ENCODE measurements around the gene ZNF292. TPM values are rescaled to one million over a fixed set of nuclear protein-coding genes. Genes with fewer than 3 reads are reported as not detected.
A peak's percentile ranks its signal among the peaks of the same experiment; 100 is the strongest.

Gene ZNF292
- 3.2 and 5.0 TPM in 2 replicates for polyA plus RNA-seq (2012; rRNA removed)
- polyA plus RNA-seq (2012; cell fraction: cytosol; rRNA removed): 3.0 and 4.2 TPM in 2 replicates
- 7.6 and 23.9 TPM in 2 replicates for polyA plus RNA-seq (2012; cell fraction: nucleus; rRNA removed)

- H3K27me3 ChIP-seq (ENCODE audit: insufficient read depth): no peaks in the 10 kb centered on the region
- H3K9me2 ChIP-seq: no peaks in the 10 kb centered on the region
- no peaks in the 10 kb centered on the region for H3K9me3 ChIP-seq
- peak within 1 kb of the TSS; percentile 95 to 98 for H3K27ac ChIP-seq (ENCODE audit: low read depth in 2 of 2, low read length in 1 of 2)
- DNase-seq: peak; percentile 94
- POLR2A ChIA-PET: interaction anchor here (0.6 to 1.0 kb wide), 2 partner anchors 1476 to 1512 kb away, joined by 3 to 6 read pairs; partner anchors contain the start of gene SYNCRIP
- peaks cover 0 to 16% of the 10 kb centered on the region in 2 experiments for H3K36me3 ChIP-seq (replicated peaks in 1 of 2; ENCODE audit: control insufficient read depth in 1 of 2, insufficient read depth in 2 of 2, low read length in 1 of 2)
- peak within 1 kb of the TSS; percentile 94 for H3K4me3 ChIP-seq (ENCODE audit: low read depth in 2 of 2, low read length in 1 of 2)
- peak within 1 kb of the TSS; percentile 74 for H3K4me2 ChIP-seq
- peak within 1 kb of the TSS; percentile 88 for H2AFZ ChIP-seq (ENCODE audit: low read depth)
- peaks cover 16 to 20% of the 10 kb centered on the region in 2 experiments for H3K4me1 ChIP-seq (ENCODE audit: control insufficient read depth in 1 of 2, insufficient read depth in 2 of 2, low read depth in 1 of 2, low read length in 1 of 2)
- CTCF ChIA-PET: interaction anchor here (1.5 kb wide), 1 partner anchor 235 kb away, joined by 3 read pairs; no protein-coding TSS in a partner anchor
- under 1% methylated on average over 49 of the region's 75 CpGs for WGBS (ENCODE audit: low lambda C conversion rate)
- H4K20me1 ChIP-seq (ENCODE audit: insufficient read depth): peaks cover 41% of the 10 kb centered on the region
- H3F3A ChIP-seq (replicated peaks; ENCODE audit: insufficient read depth): peaks cover 24% of the 10 kb centered on the region
- H3K79me2 ChIP-seq (ENCODE audit: insufficient read depth): peaks cover 69% of the 10 kb centered on the region
- peak within 1 kb of the TSS; percentile 86 for H3K9ac ChIP-seq
- TF ChIP-seq PBX3 (IDR thresholded peaks at IDR 0.05) (no peak), RXRA (IDR thresholded peaks at IDR 0.05; ENCODE audit: borderline replicate concordance, low read depth) (0 out of 2 replicates have a peak, but pooled peaks have one; percentile 53), RFX5 (IDR thresholded peaks at IDR 0.05; ENCODE audit: low read length) (no peak), USF2 (IDR thresholded peaks at IDR 0.05; ENCODE audit: borderline replicate concordance, low read depth, low read length) (peak; percentile 97), GATA2 (CRISPR knock-in tag; IDR thresholded peaks at IDR 0.05) (peak; percentile 97), FOXJ3 (CRISPR knock-in tag; IDR thresholded peaks at IDR 0.05) (peak; percentile 85), POLR2AphosphoS5 (IDR thresholded peaks at IDR 0.05; ENCODE audit: low read depth, low read length) (no peak; the same call in none of the 2 replicates), EZH2phosphoT487 (IDR thresholded peaks at IDR 0.05; ENCODE audit: borderline replicate concordance, low read depth) (no peak), RCOR1 (IDR thresholded peaks at IDR 0.05; ENCODE audit: low read length) (no peak), NFIC (IDR thresholded peaks at IDR 0.05; ENCODE audit: borderline replicate concordance) (no peak; the same call in 1 of the 2 replicates), USF1 (IDR thresholded peaks at IDR 0.05; ENCODE audit: borderline replicate concordance, low read depth) (peak; percentile 97), IRF3 (IDR thresholded peaks at IDR 0.05; ENCODE audit: low read depth, low read length) (no peak), MEF2A (IDR thresholded peaks at IDR 0.05; ENCODE audit: borderline replicate concordance, low read depth) (no peak), ZBTB33 (IDR thresholded peaks at IDR 0.05; ENCODE audit: borderline replicate concordance, low read depth) (no peak), FOSL2 (IDR thresholded peaks at IDR 0.05; ENCODE audit: borderline replicate concordance, low read depth) (no peak), FOXM1 (IDR thresholded peaks at IDR 0.05; ENCODE audit: low read depth) (no peak), MAX (IDR thresholded peaks at IDR 0.05; ENCODE audit: low read depth) (peak; percentile 98), JUND (IDR thresholded peaks at IDR 0.05) (no peak), SMC3 (IDR thresholded peaks at IDR 0.05; ENCODE audit: low read depth, low read length) (no peak), ELF1 (IDR thresholded peaks at IDR 0.05) (peak; percentile 28; the same call in 1 of the 2 replicates), TCF12 (IDR thresholded peaks at IDR 0.05) (peak; percentile 41; the same call in 1 of the 2 replicates), GABPA (IDR thresholded peaks at IDR 0.05; ENCODE audit: low read depth) (no peak), MXI1 (IDR thresholded peaks at IDR 0.05; ENCODE audit: low read depth, low read length) (peak; percentile 91), NRF1 (IDR thresholded peaks at IDR 0.05; ENCODE audit: low read depth, low read length) (no peak), YY1 (IDR thresholded peaks at IDR 0.05; ENCODE audit: low read depth) (peak; percentile 93), CHD2 (IDR thresholded peaks at IDR 0.05; ENCODE audit: low read length, partially characterized antibody) (peak; percentile 94)
Observed at GRCh38 chr6:87154993-87155841, at the start of gene ZNF292. ZNF292 (plus strand) TSS chr6:87155565; CDS start chr6:87155592, 27 bp downstream.

All from SK-N-SH (cell line).